LoVo (cell line): ENCODE results near the gene NDUFC2.
"Not testable (repeated sequence)": the region's sequence is repeated elsewhere in the genome, so short reads cannot be mapped to it uniquely, and the experiment has no call there.

Experiments
- DNase-seq: peaks from one replicate; pipeline ENCODE4 v3.0.0-alpha.2; 2016; ENCODE audit warnings: low spot score

NDUFC2 gene

DNA sequence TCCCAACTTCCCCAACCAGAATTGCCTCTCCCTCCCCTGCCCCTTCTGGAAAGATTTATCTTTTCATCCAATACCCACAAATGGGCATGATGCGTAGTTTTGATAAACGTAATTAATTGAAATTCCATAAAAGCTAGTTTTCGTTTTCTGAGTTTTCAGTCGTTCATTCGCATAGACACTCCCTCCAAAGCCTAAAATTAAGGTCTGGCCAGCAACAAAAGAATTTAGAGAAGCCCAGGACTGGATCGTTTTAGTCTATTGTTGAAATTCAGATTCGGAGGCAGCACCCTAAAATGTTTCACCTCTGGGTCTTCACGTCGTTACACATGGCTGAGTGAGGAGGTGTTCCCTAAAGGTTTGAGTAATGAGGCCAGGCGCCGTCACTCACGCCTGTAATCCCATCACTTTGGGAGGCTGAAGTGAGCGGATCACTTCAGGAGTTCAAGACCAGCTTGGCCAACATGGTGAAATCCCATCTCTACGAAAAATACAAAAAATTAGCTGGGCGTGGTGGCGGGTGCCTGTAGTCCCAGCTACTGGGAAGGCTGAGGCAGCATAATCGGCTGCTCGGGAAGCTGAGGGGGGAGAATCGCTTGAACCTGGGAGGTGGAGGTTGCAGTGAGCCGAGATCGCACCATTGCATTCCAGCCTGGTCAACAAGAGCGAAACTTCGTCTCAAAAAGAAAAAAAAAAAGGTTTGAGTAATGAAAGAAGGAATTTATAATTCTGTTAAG lies 589 bp upstream of the NDUFC2 start:
- DNase-seq = no peak

DNA sequence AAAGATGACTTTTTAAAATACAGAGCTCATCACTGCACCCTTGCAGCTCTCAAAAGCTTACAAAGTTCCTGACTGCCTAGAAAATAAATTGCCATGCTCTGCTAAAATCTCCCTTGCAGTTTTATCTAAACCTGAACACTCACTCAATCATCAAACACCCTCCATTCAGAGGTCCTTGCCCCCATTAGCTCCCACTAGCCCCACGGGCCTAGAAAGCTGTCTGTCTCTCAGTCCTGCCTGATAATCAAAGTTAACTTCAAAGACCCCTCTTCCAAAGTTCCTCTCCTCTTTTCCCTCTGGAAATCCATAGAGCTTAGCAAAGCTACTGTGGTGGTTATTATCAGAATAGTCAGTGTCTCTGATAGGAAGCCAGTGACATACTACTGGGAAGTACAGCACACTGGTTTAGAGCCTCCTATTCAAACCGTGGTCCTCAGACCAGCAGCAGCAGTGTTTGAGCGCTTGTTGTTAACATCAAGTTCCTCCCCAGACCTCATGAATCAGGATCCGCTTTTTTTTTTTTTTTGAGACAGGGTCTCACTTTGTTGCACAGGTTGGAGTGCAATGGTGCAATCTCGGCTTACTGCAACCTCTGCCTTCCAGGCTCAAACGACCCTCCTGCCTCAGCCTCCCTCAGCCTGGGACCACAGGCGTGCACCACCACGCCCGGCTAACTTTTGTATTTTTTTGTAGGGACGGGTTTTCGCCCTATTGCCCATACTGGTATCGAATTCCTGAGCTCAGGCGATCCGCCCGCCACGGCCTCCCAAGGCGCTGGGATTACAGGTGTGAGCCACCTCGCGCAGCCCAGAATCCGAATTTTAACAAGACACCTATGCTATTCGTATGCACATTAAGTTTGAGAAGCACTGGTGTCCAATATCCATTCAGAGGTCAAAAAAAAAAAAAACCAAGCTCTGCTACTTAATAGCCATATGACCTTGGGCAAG lies 1.2 kb downstream of the NDUFC2 start:
- DNase-seq = no peak

DNA sequence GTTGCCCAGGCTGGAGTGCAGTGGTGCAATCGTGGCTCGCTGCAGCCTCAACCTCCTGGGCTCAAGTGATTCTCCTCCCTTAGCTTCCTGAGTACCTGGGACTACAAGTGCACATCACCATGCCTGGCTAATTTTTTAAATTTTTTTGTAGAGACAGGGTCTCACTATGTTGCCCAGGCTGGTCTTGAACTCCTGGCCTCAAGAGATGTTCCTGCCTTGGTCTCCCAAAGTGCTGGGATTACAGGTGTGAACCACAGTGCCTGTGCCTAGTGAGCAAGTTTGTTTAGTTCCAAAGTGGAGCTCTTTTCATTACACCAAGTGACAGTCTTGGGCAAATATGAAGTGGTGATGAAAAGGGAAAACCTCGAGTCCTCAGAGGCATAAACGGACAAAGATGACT lies 2.1 kb downstream of the NDUFC2 start:
- not testable (repeated sequence) for DNase-seq

DNA sequence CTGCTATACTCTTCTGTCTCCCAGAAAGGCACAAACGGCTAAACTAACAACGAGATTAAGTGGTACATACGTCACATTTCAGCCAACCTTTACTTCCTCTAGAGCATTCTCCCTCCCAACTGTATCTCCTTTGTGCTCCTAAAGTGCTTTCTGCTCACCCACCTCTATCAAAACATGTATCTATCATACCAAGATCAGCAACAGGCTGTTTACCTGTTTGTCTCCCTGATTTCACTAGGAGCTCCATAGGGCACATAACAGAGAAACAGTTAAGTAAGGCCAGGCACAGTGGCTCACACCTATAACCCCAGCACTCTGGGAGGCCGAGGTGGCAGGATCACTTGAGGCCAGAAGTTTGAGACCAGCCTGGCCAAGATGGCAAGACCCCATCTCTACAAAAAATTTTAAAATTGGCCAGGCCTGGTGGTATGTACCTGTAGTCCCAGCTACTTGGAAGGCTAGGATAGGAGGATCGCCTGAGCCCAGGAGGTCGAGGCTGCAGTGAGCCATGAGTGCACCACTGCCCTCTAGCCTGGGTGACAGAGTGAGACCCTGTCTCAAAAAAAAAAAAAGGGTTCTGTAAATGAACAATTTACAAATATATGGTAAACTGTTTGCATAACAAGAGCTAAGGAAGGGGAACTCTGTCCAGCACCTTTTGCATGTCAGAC lies 2.8 kb downstream of the NDUFC2 start:
- DNase-seq = no peak

DNA sequence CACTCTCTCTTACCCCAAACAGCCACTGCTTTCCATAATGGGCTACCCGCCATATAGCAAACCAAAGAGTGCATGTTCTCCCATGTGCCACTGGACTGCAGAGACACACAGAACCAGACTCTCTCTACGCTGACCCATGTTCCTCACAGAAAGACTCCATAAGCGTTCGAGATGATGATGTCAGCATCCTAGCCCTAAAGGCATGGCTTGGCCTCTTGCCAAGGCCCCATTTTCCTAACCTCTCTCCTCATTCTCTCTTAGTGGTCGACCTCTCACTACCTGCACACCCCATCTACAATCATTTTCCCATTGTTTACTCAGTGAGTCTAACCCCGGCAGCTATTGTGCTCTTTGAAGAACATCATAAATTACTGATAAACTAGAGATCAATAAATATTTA lies 4.9 kb downstream of the NDUFC2 start:
- DNase-seq = no peak

DNA sequence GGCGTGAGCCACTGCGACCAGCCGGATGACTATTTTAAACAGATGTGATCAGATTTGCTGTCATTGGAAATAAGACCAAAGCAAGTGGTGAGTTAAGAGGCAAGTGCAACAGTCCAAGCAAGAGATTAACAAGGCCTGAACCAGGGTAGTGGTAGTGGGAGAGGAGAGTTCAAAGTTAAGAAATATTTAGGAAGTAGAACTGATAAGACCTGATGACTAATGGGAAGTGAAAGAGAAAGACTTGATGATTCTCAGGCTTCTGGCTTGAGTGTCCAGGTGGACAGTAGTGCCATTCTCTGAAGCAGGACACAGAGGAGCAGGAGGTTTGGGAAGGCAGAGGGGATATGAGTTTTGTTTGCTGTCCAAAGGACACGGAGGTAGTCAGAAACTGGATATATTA lies 7.2 kb downstream of the NDUFC2 start:
- DNase-seq = no peak

DNA sequence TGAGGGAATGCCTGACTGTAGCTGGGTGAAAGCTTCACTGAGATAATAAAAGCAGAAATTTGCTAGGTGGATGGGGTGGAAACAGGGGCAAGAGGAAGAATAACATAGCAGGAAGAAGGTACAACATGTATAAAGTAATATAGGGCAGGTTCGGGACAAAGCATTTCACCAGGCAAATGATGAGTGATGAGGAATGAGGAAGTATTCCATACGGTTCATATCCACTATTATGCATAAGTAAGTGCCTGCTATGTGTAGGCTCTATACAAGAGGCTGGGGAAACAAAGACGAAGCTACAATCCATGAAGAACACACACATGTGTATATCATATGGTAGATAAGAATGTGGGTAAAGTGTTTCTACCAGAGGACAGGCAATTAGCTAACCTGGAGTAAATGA lies 7.9 kb downstream of the NDUFC2 start:
- DNase-seq = no peak

DNA sequence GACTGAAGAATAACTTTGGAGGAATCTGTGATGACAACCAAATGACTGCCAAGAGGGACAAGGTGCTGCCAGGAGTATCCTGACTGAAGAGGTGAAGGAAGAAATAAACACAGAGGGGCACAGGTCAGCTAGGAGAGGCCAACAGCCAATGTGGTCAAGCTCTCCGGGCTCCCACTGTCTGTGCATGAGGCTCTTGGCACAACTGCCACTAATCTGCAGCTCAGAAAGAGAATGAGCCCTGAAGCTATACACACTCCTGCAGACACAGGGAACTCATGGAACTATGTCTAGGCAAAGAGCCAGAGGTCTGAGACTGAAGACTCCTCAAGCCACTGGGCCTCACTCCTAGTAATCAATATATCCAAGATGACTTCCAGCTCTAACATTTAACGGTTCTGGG lies 9.0 kb downstream of the NDUFC2 start:
- DNase-seq = no peak

DNA sequence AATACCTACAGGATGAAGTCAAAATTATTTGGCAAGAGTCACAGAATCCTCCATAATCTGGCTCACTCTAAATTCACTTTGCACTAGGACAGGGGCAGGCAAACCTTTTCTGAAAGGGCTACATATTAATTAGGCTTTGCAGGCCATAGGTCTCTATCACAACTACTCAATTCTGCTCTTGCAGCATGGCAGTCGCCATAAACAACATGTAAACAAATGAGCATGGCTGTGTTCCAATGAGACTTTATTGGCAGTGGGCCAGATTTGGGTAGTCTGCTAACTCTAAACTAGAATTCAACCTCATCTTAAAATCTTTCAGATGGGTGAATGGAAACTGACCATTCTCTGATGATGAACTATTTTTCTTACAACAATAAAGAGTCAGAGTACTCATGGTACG lies 10.2 kb downstream of the NDUFC2 start:
- no peak for DNase-seq

DNA sequence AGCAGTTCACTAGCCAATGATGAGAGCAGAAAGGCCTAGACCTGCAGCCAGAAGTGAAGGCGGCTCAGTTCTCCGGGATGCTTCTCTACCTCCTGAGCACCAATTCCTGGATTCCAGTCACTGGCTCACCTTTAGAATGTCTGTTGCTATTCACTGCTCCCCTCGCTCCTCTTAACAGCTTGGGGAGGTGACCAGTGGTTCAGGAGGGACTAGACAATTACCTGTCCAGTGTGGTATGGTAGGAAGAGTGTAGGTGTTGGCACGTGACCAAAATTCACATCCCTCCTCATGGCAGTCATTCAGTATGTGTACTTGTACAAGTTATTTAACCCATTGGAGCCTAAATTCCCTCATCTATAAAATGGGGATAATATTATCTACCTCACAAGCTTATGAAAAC lies 12.0 kb downstream of the NDUFC2 start:
- DNase-seq = no peak

DNA sequence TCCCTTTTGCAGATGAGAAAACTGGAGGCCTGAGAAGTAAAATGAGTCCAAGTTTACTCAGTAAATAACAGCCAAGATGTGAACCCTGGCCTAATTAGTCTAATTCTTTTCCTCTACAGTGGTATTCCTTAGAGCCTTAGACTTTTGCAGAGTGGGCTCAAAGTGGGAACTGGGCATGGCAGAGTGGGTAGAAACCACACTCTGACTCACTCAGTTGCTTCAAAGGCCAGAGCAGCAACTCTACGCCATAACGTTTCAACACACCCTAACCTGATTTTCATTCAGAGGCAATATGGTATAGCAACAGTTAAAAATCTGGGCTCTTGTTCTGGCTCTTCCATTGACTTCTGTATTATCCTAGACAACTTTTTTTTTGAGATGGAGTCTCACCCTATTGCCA lies 13.2 kb downstream of the NDUFC2 start:
- no peak for DNase-seq

DNA sequence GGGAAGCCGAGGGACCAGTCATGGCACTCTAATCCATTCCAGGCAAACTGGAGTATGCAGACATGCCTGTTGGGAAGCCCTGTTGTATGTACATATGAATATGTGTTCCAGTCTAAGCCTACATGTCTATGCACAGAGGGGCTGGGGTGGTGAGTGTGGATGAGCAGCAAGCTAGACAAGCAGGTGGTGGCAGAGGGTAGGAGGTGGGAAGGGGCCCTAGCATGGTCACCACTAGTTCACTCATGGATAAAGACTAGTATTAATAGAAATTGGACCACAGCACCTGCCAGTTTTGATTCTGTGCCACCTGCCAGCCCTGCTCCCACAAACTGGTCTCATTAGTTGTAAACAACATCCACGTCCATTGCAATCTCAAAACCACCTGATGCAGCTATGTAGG lies 14.5 kb downstream of the NDUFC2 start:
- DNase-seq = no peak

DNA sequence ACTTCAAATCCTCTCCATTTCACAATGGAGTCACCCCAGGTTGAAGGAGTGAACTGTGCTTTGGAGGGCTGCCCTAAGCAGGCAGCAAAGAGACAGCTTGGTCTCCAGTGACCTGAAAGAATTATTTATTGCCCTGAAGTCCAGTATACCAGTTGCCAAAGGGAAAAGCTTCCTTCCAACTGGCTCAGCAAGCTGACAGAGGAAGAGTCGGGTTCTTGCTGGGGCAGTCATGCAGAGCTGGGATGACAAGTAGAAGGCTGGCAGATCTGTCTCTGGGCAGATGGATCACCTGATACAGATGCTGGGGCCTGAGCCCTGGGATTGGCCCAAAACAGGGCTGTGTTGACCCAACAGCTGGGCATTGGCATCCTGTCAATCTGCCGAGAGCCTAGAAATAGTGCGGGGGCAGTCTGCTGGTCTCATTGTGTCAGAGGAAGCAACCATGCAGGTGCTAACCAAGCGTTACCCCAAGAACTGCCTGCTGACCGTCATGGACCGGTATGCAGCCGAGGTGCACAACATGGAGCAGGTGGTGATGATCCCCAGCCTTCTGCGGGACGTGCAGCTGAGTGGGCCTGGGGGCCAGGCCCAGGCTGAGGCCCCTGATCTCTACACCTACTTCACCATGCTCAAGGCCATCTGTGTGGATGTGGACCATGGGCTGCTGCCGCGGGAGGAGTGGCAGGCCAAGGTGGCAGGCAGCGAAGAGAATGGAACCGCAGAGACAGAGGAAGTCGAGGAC lies 16.1 kb downstream of the NDUFC2 start, which contains the start of gene THRSP:
Gene THRSP, plus strand, starts transcription at position 422 of the 742 bp plus-strand sequence. Its CDS starts 21 bp downstream, at position 443.
- no peak for DNase-seq

DNA sequence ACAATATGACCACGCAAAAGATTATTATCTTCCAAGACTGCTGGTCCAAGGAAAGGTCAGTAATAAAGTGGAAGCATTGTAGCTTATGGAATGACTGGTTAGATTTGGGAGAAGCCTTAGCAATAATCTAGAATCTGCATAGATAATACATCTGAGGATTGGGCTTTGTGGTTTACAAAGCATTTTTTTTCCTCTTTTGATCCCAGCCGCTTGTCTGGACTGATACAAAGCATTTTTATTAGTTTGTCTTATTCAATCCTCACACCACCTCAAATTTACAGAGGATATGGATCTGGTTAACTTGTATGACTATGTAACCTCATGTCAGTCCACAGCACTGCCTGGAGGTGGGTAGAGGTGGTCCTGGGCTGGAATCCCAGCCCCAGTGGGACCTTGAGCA lies 17.0 kb downstream of the NDUFC2 start:
- DNase-seq = no peak

DNA sequence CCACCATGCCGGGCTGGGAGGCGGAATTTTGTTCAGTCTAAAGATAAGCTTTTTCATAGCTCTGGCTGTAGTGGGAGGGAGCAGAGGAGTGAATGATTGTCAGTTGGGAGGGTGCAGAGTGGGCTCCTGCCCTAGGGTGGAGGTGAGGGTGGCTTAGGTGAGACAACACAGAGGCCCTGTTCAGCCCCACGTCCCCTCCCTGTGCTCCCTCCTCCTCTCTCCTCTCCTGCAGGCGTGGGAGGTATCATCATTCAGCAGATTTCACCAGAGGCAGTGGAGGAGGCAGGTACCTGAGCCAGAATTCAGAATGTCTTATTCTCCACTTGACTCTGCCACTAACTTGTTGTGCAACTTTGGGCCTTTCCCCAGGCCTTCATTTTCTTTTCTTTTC lies 17.7 kb downstream of the NDUFC2 start:
- no peak for DNase-seq

DNA sequence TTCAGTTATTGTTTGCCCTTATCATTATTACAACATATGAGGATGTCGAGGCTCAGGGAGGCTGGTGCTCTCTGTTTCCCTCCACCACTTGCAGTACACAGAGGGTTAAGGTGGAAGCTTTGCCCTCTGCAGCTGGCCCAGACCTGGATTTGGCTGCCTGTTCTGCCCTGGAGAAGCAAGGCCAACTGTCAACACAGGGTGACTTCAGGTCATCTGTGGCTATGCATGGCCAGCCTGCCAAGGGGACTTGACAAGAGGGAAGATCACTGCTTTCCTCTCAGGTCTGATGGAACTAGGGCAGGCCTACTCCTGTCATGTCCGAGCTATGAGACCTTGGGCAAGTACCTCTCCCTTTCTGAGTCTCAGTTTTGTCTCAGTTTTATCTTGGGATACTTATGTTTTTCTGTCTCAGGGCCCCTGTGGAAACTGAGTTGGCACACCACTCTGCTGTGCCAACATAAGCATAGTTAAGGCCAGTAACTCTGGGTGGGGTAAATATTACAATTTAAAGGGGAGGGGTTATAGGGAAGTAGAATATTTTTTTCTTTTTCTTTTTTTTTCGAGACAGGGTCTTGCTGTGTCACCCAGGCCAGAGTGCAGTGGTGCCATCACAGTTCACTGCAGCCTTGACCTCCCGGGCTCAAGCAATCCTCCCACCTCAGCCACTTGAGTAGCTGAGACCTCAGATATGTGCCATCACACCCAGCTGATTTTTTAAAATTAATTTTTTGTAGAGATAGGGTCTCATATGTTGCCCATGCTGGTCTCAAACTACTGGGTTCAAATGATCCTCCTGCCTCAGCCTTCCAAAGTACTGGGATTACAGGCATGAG lies 18.4 kb downstream of the NDUFC2 start:
- DNase-seq = no peak

DNA sequence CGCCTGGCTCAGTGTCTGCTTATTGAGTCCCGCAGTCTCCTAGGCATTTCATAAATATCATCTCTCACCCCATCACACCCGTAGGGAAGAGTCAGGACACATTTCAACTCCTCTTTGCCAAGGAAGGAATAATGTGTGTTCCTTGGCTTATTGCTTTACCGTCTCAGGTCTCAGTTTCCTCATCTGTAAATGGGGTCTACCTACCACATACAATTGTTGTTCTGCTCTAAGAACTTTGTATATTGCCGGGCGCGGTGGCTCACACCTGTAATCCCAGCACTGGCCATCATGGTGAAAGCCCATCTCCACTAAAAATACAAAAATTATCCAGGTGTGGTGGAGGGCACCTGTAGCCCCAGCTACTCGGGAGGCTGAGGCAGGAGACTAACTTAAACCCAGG lies 19.1 kb downstream of the NDUFC2 start:
- DNase-seq = no peak

DNA sequence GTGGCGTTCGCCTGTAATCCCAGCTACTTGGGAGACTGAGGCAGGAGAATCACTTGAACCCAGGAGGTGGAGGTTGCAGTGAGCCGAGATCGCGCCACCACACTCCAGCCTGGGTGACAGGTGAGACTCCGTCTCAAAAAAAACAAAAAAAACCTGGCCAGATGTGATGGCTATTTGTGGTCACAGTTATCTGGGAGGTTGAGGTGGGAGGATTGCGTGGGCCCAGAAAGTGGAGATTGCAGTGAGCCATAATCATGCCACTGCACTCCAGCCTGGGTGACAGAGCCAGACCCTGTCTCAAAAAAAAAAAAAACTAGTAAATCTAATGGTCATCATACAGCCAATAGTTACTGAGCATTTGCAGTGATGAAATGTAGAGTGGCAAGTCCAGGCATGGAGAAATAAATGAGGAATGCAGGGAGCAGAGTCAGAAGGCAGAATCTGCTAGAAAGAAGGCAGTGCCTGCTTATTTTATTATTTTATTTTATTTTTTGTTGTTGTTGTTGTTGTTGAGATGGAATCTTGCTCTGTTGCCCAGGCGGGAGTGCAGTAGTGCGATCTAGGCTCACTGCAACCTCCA lies 19.8 kb downstream of the NDUFC2 start:
- DNase-seq = not testable (repeated sequence)

DNA sequence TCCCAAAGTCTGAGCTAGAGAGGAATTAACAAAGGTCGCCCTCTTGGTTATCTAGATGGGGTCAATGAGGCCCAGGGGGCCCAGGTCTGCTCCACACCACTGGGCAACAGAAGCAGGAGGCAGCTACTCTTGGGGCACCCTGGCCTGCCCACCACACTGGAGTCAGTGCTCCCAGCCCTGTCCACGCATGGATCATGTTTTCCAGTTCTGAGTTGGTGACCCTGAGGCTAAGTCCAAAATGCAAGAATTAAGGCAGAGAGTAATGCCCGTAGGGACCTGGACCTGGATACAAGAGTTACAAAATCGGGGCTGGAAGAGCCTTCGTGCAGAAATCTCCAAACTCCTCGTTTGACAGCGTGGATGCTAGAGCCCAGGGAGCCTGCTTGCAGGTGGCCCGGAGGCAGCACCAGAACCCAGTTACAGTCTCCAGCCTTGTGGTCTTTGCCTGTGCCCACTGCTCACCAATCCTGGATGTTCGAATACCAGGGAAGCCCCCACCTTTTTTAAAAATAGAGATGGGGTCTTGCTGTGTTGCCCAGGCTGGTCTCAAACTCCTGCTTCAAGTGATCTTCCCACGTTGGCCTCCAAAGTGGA lies 22.1 kb downstream of the NDUFC2 start:
- DNase-seq = no peak

DNA sequence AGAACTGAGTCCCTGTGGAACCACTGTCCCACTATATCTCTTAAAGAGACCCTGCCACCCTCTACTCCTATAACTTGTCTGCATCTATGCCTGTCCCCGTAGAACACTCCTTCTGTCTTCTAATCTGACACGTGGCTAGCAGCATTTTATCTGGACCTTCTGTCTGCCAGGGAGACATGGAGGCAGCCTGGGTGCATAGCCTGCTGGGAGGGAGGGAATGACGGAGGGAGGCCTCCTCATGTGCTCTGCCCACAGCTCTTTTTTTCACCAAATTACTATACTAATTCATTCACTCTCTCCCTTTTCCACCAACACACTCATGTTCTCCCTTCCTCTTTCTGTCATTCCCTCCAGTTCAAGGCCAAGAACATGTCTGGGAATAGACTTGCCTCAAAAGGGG lies 23.6 kb downstream of the NDUFC2 start:
- no peak for DNase-seq
